Right renal pelvis (tissue), 4 donors: ENCODE data around the gene SYT12. TPM values are rescaled to one million over a fixed set of nuclear protein-coding genes. Genes with fewer than 3 reads are reported as not detected.
"Not testable (repeated sequence)": the region's sequence is repeated elsewhere in the genome, so short reads cannot be mapped to it uniquely, and the experiment has no call there.

Experiments used
- DNase-seq, 4 donors: peaks; one replicate each; pipeline ENCODE4 v3.0.0-alpha.2; 2013; ENCODE audit warnings: low read depth in 4 of 4, low spot score in 3 of 4, missing footprints in 1 of 4
- polyA plus RNA-seq, 4 donors: library from polyadenylated mRNA; unstranded; fragments of 120-200 nt; gene quantifications; one replicate each; pipeline ENCODE4 v1.2.1, GENCODE V29; 2013; ENCODE audit not compliant: insufficient read length in 4 of 4

The SYT12 gene
- under 1 TPM; 0.18 to 0.46 (median 0.19) TPM for polyA plus RNA-seq

- no peak for DNase-seq
Measured at GRCh38 chr11:67022961-67023956, at the start of gene SYT12. TSS of gene SYT12 (plus strand) at chr11:67023134. CDS start at chr11:67030145, 7,011 bp downstream.

- DNase-seq, result no peak
Measured at GRCh38 chr11:66973956-66974580, 48.9 kb upstream of the SYT12 start.

- DNase-seq, result no peak
Measured at GRCh38 chr11:66974724-66975404, 48.1 kb upstream of the SYT12 start, which contains the start of gene C11orf86. TSS of gene C11orf86 (plus strand) at chr11:66975304. CDS start at chr11:66975363, 59 bp downstream.

- DNase-seq, result no peak
Measured at GRCh38 chr11:66975405-66976027, 47.4 kb upstream of the SYT12 start.

GRCh38 chr11:66976028-66976467 lies 46.9 kb upstream of the SYT12 start:
- DNase-seq, result no peak

GRCh38 chr11:66976925-66977324 lies 46.0 kb upstream of the SYT12 start:
- no peak for DNase-seq

- no peak for DNase-seq
Measured at GRCh38 chr11:66978229-66978628, 44.7 kb upstream of the SYT12 start.

- no peak for DNase-seq
Measured at GRCh38 chr11:66978717-66979116, 44.2 kb upstream of the SYT12 start.

GRCh38 chr11:66979336-66979980 lies 43.5 kb upstream of the SYT12 start:
- DNase-seq, result no peak

GRCh38 chr11:66981976-66982578 lies 40.9 kb upstream of the SYT12 start:
- DNase-seq, result peak in 1 of 4 donors; percentile 36

GRCh38 chr11:66983275-66983924 lies 39.5 kb upstream of the SYT12 start:
- no peak for DNase-seq

- DNase-seq, result no peak
Measured at GRCh38 chr11:66985508-66986177, 37.3 kb upstream of the SYT12 start.

GRCh38 chr11:66986178-66986545 lies 36.8 kb upstream of the SYT12 start:
- DNase-seq, result no peak

GRCh38 chr11:66987158-66987620 lies 35.7 kb upstream of the SYT12 start:
- no peak for DNase-seq

GRCh38 chr11:66987924-66988637 lies 34.9 kb upstream of the SYT12 start:
- no peak for DNase-seq

- not testable (repeated sequence) for DNase-seq
Measured at GRCh38 chr11:66988741-66989140, 34.2 kb upstream of the SYT12 start.

- DNase-seq, result not testable (repeated sequence)
Measured at GRCh38 chr11:66989360-66989759, 33.6 kb upstream of the SYT12 start.

GRCh38 chr11:66992041-66992440 lies 30.9 kb upstream of the SYT12 start:
- no peak for DNase-seq
